Measurements from ENCODE around the gene CTRL.
A peak's percentile ranks its signal among the peaks of the same experiment; 100 is the strongest.
"Not testable (repeated sequence)": the region's sequence is repeated elsewhere in the genome, so short reads cannot be mapped to it uniquely, and the experiment has no call there.

Gene CTRL

GRCh38 chr16:67923414-67924116 is 8.1 kb downstream of the CTRL start:
- no peak for DNase-seq

DNA sequence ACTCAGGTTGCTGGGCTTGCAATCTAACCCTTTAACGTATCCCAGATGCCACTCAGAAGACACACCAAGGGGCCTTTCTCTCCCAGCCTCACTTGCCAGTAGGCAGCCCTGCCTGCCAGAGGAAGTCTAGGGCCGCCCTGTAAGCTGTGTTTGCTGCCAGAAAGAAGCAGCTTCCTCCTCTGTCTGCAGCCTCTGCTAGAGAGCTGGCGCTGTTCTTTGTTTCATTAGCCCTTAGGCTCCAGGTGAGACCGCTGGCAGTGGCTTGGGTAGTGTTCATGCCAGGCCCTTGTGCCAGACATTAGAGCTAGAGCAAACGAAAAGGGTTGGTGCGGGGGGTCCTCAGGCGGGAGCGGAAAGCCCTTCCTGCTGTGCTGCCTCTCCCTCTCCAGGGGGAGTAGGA is 8.9 kb downstream of the CTRL start:
- DNase-seq: no peak

GRCh38 chr16:67922221-67922620 is 9.4 kb downstream of the CTRL start:
- DNase-seq: no peak

DNA sequence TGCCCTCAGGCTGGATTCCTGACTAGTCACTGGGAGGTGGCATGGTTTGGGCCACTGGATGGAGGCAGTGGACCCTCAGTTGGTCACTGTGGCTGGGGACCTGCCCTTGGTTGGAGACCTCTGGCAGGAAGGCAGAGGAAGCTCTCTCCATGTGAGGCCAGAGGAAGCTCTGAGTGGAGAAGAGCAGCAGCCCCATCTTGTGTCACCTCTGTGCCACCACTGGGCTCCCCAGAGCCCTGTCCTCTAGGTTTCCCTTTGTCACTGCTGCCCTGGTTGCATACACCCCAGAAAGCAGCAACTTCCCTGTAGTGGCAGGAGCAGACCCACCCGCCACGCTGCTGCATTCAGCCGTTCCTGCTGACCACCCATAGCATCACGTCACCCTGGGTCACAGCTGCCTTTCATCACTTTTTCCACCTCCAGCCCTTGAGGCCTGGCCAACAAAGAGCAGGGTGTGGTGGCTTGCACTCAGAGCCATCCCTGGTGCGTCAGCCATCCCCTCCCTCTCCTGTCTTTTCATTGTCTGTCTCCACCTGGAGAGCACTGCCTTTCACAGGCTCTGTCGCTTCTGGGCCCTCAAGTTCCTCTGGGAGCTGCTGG is 11.9 kb downstream of the CTRL start:
- DNase-seq: no peak

GRCh38 chr16:67917852-67918236 is 13.8 kb downstream of the CTRL start:
- DNase-seq: peak; percentile 42

GRCh38 chr16:67917140-67917851 is 14.4 kb downstream of the CTRL start:
- DNase-seq: no peak

GRCh38 chr16:67915831-67916723 is 15.6 kb downstream of the CTRL start:
- DNase-seq: no peak

- not testable (repeated sequence) for DNase-seq
These were observed 16.2 kb downstream of the CTRL start for GRCh38 chr16:67915496-67915769.

DNA sequence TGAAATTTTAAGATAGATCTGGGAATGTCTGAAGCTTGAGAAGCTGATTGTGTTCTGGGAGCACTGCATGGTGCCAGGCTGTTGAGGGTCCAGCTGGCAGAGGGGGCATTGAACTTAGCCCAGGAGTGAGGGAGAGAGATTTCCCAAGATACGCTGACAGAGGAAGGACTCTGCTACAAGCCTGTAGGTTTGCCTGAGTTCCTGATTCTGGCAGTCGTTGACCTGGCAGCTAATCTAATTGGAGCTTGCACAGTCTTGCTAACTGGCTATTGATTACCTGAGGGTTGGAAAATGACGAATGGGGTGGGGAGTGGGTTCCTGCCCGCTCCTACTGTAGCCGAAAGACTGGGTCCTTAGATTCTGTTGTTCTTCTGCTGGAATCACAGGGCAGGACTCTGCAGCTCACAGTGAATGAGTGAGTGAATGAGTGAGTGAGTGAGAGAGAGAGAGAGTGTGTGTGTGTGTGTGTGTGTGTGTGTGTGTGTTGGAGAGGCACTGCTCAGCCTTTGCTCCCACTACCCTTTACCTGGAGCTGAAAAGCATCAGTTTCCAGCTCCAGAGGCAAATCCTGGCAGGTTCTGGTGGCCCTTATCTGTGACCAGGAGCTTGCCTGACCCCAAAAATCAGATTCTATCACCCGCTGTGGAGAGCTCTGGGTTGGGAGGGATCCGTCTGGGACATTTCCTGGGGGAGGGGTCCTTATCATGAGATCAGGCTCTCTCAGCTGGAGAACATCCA is 16.7 kb downstream of the CTRL start:
- DNase-seq: no peak

GRCh38 chr16:67910158-67910557 is 21.5 kb downstream of the CTRL start:
- DNase-seq: no peak

GRCh38 chr16:67909056-67909742 is 22.5 kb downstream of the CTRL start:
- no peak for DNase-seq

- no peak for DNase-seq
These were observed 24.1 kb downstream of the CTRL start for GRCh38 chr16:67907397-67908180.

- DNase-seq: no peak
These were observed 28.8 kb downstream of the CTRL start for GRCh38 chr16:67902831-67903230.

GRCh38 chr16:67901734-67902133 is 29.9 kb downstream of the CTRL start:
- DNase-seq: no peak

DNA sequence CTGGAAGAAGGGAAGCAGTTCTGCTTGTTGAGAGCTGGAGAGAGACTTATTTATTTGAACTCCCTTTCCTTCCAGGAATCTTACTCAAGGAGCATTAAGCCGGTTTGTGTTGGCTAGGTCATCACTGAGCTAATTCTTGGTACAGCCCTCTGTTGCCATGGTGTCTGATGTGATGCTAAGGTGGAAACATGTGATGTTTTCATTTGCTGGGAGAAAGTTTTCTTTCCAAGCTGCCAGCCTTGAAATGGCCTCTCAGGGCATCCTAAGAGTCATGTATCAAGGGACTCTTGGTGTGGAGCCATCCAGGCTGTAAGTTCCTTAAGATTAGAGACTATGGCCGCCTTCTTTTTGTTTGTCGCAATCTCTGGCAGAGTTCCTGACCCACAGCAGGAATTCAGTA is 34.4 kb downstream of the CTRL start:
- no peak for DNase-seq

DNA sequence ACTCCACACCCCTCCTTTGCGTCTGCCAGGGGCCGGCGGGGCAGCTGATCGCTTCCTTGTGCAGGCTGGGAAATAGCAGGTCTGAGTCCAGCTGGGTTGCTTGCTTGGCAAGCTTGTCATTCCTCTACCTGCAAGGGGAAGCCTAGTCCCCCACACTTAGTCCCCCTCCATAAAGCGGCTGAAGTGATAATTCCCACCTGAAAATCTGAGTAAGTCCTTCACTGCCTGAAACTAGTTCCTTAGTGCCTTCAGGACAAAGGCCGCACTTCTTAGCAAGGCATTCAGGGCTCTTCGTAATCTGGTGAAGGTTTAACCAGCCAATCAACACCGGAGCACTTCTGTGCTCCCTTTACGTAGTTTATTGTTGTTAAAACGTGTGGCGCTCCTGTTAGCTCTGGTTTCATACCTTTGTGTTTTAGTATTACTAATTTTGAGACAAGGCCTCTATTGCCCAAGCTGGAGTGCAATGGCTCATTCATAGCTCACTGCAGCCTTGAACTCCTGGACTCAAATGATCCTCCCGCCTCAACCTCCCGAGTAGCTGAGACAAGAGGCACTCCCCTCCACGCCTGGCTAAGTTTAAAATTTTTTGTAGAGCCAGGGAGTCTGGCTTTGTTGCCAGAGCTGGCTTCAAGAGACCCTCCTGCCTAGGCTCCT is 37.8 kb downstream of the CTRL start:
- DNase-seq: no peak

DNA sequence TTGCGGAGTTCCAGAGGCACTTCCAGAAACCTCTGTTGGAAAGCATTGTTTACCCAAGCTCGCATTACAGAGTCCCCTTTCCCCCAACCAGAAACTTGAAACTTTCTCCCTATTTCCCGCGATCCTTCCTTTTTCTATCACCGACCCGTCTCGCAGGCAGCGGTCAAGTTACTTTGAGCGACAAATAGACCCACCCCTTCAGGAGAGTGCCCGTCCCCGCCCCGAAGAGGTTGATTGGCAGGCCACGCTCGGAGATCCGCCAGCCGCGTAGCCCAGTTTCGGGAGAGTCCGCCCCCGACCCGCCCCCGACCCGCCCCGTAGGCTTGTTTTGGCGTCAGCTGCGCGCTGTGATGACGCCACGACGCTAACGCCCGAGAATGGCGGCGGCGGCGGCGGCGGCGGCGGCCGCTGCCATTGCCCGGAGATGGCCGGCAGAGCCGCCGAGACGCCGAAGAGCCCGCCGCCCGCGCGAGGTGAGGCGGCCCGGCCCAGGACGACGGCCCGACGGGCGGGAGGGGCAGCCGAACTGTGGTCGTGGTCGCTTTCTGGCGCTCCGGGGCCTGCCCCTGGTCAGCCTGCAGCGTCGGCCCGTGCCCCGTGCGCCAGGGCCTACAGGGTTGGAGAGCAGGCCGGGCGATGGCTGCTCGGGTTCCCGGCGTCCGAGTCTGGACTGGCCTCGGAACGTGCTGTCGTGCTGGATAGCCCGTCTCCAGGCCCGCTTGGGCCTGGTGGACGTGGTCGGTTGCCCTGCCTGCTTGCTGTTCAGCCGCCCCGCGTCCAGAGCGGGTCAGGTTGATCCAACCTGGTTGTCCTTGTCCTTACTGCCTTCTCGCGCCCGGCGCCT is 38.5 kb downstream of the CTRL start, which contains the start of gene PSKH1:
Gene PSKH1 (plus strand): TSS at position 356 of the 844 bp plus-strand sequence. CDS start 15,496 bp downstream, outside the sequence.
- DNase-seq: peak; percentile 98

DNA sequence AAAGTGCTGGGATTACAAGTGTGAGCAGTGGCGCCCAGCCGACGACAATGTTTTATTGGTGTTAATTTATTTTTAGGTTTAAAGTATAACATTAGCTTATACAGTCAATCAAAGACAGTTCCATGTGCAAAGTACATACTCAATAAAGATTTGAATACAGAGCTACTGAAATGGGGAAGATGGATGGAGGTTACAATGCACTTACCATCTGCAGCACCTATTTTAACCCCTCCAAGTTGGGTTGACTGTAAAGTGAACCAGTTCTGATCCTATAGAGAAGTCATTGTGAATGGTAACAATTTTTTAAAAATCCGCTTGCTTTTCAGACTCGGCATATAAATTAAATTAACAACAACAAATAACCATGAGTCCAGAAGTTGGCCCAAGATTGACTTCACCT is 39.3 kb downstream of the CTRL start:
- DNase-seq: no peak

DNA sequence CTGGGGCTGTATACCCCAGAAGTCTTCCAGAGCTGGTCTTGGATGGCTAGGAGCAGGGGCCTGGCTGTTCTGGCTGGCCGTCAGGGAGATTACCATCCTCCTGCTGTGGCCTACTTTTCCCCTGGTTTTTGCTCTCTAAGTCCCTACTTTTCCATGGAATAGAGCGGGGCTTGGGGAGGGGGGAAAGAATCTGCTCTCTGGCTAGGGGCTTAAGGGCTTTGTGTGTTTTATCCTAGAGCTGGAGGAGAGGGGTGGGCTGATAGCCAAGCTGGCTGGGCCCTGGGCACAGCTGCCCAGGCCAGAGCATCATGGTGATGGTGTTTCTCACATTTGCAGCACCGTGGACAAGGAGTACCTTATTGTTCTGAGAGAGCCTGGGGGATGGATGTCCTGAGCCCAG is 43.3 kb downstream of the CTRL start:
- DNase-seq: no peak

DNA sequence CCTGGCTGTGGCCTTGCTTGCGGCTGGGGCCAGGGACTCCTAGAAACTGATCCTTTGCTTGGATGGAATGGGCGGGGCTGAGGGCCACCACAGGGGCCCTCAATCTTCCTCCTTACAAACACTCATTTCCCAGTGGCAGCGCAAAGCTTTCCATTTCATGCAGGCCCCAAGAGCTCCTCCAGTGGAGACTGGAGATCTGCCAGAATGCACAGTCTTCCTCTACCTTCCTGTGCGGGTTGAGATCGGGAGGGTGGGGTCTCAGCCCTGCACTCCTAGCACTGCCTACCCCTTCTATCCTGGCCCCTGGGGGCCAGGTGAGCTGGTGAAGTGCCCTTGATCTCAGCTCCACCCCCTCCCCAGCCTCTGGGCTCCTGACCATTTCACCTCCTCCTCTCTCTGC is 45.3 kb downstream of the CTRL start:
- DNase-seq: no peak

All from CD4-positive, alpha-beta T cell treated with Interleukin-6 for 4 hours (primary cell).